ENCODE results near the gene CDH18.

- TF ChIP-seq POLR2AphosphoS5 (IDR thresholded peaks at IDR 0.05) (no peak), CTCF (IDR thresholded peaks at IDR 0.05) (no peak)
These were observed 274.3 kb downstream of the CDH18 start for GRCh38 chr5:19713740-19714139.
